ENCODE measurements around the gene KCNQ1OT1.

GRCh38 chr11:2685051-2685450 lies 14.7 kb downstream of the KCNQ1OT1 start:
- TF ChIP-seq, protein P1, sequence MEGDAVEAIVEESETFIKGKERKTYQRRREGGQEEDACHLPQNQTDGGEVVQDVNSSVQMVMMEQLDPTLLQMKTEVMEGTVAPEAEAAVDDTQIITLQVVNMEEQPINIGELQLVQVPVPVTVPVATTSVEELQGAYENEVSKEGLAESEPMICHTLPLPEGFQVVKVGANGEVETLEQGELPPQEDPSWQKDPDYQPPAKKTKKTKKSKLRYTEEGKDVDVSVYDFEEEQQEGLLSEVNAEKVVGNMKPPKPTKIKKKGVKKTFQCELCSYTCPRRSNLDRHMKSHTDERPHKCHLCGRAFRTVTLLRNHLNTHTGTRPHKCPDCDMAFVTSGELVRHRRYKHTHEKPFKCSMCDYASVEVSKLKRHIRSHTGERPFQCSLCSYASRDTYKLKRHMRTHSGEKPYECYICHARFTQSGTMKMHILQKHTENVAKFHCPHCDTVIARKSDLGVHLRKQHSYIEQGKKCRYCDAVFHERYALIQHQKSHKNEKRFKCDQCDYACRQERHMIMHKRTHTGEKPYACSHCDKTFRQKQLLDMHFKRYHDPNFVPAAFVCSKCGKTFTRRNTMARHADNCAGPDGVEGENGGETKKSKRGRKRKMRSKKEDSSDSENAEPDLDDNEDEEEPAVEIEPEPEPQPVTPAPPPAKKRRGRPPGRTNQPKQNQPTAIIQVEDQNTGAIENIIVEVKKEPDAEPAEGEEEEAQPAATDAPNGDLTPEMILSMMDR (IDR thresholded peaks at IDR 0.05) = no peak
- TF ChIP-seq POLR2A (IDR thresholded peaks at IDR 0.05) = no peak
- no peak for TF ChIP-seq EP300 (IDR thresholded peaks at IDR 0.05)
